Measurements from ENCODE around the gene CNTN1.

Gene CNTN1

DNA sequence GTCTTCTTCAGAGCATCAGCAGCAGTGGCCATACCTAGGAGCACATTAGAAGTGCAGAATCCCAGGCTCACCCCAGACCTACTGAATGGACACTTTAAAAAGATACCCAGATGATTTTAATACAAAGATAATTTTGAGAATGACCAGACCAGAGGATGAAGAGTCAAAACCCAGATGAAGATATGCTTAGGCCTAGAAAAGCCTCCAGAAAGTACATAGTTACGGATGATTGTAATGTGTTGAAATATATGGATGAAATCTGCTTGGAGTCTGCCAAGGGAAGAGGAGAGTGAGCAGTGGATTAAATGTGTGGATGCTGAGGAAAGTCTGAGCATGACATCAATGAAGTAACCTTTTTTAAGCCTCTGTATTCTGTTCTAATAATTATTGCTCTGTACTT lies 245.7 kb downstream of the CNTN1 start:
- no peak overlapping the region for H3K4me3 ChIP-seq (ENCODE audit: low read depth, low read length)
- DNase-seq (ENCODE audit: low read depth) = no peak
- TF ChIP-seq, protein P1, sequence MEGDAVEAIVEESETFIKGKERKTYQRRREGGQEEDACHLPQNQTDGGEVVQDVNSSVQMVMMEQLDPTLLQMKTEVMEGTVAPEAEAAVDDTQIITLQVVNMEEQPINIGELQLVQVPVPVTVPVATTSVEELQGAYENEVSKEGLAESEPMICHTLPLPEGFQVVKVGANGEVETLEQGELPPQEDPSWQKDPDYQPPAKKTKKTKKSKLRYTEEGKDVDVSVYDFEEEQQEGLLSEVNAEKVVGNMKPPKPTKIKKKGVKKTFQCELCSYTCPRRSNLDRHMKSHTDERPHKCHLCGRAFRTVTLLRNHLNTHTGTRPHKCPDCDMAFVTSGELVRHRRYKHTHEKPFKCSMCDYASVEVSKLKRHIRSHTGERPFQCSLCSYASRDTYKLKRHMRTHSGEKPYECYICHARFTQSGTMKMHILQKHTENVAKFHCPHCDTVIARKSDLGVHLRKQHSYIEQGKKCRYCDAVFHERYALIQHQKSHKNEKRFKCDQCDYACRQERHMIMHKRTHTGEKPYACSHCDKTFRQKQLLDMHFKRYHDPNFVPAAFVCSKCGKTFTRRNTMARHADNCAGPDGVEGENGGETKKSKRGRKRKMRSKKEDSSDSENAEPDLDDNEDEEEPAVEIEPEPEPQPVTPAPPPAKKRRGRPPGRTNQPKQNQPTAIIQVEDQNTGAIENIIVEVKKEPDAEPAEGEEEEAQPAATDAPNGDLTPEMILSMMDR (IDR thresholded peaks at IDR 0.05; ENCODE audit: control insufficient read depth, extremely low read depth, insufficient read depth) = no peak

DNA sequence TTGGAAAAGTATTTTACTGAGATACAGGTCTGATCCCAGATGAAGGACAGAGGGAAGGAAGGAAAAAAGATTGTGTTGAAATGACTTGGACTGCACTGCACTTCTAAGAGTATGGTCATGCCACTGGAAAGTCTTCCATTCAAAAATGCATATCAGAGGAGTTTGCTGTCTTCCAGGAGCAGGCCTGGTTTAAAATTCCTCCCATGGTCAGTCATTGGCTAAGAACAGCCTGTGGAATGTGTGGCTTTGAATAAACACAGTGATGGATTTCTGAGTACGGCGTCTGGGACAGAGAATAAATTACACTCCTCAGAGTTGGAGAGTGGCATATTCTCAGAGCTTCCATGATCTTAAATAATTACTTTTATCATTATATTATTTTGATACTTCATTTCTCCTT lies 250.1 kb downstream of the CNTN1 start:
- TF ChIP-seq, protein P1 (IDR thresholded peaks at IDR 0.05; ENCODE audit: control insufficient read depth, extremely low read depth, insufficient read depth) = no peak
- H3K4me3 ChIP-seq (ENCODE audit: low read depth, low read length) = no peak overlapping the region
- no peak for DNase-seq (ENCODE audit: low read depth)

DNA sequence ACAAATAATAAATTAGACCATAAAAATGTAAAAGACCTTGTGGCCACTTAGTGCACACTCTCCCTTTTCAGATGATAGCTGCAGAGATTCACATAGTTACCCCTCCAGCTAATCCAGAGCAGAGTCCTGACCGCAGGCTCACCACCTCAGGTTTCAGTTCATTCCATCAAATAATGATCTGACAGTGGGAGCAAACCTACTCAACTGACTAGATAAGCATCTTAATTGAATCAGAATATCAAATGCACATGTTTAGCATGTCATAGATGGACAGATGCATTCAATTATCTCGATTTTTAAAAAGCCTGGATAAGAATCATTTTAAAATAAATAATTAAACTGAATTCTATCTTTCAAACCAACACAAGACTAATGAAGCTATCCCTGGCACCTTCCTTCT lies 253.5 kb downstream of the CNTN1 start:
- H3K4me3 ChIP-seq (ENCODE audit: low read depth, low read length) = no peak overlapping the region
- TF ChIP-seq, protein P1 (IDR thresholded peaks at IDR 0.05; ENCODE audit: control insufficient read depth, extremely low read depth, insufficient read depth) = no peak
- no peak for DNase-seq (ENCODE audit: low read depth)

DNA sequence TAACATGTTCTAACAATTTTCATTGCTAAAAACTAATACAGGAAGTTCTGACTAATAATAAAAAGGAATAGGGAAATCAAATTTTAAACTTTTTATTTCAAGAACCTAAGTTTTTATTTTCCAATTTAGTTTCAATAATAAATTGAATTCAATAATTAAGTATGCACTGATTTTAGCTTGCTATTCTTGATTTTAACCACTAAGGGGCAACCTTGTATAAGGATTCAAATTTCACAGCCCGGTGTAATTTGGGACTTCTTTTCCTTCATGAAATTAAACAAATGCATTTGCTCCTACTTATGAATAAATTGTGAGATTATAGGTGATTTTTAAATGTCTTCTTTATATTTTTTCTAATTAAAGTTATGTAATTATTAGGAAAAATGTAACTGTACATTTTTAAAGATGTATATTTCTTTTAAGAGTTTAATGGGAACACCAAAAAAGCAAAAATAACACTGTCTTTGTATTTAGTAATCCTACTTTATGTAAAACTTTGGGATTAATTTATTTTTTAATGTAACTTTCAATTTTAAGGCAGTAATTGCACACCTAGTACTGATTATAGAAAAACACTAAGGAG lies 254.5 kb downstream of the CNTN1 start:
- TF ChIP-seq, protein P1 (IDR thresholded peaks at IDR 0.05; ENCODE audit: control insufficient read depth, extremely low read depth, insufficient read depth) = peak; percentile 52
- no peak overlapping the region for H3K4me3 ChIP-seq (ENCODE audit: low read depth, low read length)
- DNase-seq (ENCODE audit: low read depth) = no peak

DNA sequence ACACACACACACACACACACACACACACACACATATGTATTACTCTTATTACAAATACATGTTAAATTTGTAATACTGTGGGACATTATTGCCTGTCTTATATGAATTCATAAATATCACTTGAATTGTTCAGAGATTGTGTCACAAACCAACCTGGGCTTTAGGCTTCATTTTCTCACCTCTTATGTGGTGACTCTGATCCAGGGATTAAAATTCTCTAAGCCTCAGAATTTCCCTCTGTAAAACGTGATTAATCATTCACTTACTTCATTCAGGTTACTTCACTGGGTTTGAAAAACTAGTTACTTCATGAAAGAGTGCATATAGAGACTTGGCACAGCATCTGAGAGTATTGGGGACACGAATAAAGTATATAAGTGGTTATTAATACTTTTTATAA lies 255.6 kb downstream of the CNTN1 start:
- TF ChIP-seq, protein P1 (IDR thresholded peaks at IDR 0.05; ENCODE audit: control insufficient read depth, extremely low read depth, insufficient read depth) = no peak
- no peak overlapping the region for H3K4me3 ChIP-seq (ENCODE audit: low read depth, low read length)
- no peak for DNase-seq (ENCODE audit: low read depth)

DNA sequence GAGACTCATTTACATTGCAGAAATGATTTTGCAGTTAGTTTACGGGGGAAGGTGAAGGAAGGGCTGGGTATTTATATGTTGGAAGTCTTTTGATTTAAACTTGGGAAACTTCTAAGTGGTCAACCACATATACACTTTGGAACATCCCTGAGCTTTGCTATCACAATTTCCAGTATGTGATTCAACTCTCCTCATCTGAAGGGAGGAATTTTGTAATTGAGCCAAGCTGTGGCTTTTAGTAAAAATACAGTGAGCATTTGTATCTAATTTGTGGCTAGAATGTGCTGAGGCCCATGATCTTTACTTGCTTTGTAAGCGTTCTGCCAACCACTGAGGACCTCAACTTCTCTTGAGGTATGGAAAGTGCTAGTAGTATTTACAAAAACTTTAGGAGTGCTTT lies 260.8 kb downstream of the CNTN1 start:
- DNase-seq (ENCODE audit: low read depth) = no peak
- H3K4me3 ChIP-seq (ENCODE audit: low read depth, low read length) = no peak overlapping the region
- TF ChIP-seq, protein P1 (IDR thresholded peaks at IDR 0.05; ENCODE audit: control insufficient read depth, extremely low read depth, insufficient read depth) = no peak

DNA sequence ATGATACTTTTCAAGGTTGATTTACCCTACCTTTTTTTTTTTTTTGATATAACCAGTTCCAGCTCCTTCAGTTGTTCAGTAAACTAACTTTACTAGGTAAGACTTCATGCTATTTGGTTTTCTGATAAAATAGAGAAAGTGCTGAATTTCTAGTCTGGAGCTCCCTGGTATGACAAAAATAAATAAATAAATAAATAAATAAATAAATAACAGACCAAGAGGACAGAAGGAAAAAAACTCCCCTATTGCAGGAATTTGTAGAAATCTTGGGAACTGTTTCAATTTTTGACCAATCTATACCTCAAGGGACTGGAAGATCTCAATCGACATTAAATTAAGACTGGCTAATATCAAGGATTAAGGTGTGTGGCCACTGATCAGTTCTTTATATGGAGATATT lies 265.2 kb downstream of the CNTN1 start:
- DNase-seq (ENCODE audit: low read depth) = no peak
- TF ChIP-seq, protein P1 (IDR thresholded peaks at IDR 0.05; ENCODE audit: control insufficient read depth, extremely low read depth, insufficient read depth) = no peak
- no peak overlapping the region for H3K4me3 ChIP-seq (ENCODE audit: low read depth, low read length)
